ENCODE results near the gene ASB1. TPM values are rescaled to one million over a fixed set of nuclear protein-coding genes. Genes with fewer than 3 reads are reported as not detected.
"Not testable (repeated sequence)": the region's sequence is repeated elsewhere in the genome, so short reads cannot be mapped to it uniquely, and the experiment has no call there.

ASB1 gene
- total RNA-seq, 2 experiments from 2014 or later: 29.9 to 33.7 TPM

DNA sequence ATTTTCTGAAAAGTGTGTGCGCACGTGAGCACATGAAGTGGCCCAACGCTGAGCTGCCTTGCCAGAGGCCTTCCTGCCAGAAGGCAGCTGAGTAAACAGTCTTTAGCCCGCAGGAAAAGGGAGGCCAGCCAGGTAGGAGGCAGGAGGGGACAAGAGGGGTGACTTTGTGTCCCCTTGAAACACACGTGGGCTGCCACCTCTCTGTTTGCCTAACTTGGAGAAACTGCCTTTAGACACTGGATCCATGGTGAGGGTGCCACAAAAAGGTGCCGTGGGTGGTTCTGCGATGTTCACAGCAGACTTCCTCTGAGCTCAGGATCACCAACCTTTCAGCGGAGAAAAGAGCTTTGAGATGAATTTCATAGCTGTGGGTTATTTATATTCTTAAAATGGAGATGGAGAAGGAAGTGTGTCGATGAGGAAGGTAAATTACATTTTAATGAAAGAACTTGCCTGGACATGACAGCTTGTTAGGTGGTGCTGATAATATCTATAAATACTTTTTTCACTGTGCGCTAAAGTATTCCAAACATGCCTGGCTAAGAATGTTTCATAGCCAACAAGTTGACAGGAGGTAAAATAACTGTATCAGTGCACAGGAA, 36.6 kb upstream of the ASB1 start:
- Mint-ChIP-seq H3K27ac (no peak overlapping the region), H3K27me3 (ENCODE audit: low read depth) (no peaks in the 10 kb centered on the region), H3K4me1 (ENCODE audit: low read depth) (no peaks in the 10 kb centered on the region), H3K9me3 (no peaks in the 10 kb centered on the region), H3K36me3 (ENCODE audit: low read depth) (peaks cover 2% of the 10 kb centered on the region), H3K4me3 (no peak overlapping the region)
- intact Hi-C loops (cut with micrococcal nuclease): no loop called here
- CTCF ChIA-PET: no interaction called here
- no peak for DNase-seq

DNA sequence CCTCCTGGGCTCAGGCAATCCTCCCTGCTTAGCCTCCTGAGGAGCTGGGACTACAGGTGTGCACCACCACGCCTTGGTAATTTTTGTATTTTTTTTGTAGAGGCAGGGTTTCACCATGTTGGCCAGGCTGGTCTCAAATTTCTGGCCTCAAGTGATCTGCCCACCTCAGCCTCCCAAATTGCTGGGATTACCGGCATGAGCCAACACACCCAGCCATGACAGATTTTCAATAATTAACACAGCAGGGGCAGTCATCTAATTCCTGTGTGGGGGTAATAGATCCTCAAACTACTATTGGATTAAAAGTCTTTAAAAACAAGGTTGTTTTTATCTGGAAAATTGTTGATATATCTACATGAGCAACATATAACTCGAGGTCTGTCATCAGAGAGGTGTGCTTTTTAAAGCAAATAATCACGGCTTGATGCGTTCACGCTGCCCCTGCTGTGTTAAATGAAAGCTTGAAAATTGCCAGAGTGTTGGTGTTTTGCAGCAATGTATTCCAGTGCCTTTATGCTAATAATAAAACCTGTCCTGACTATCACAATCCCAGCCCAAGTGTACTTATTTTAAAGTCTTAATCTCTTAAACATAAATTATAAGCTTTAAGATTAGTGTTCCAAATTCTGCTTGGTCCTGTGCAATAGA, 35.6 kb upstream of the ASB1 start:
- Mint-ChIP-seq H3K9me3 (no peaks in the 10 kb centered on the region), H3K36me3 (ENCODE audit: low read depth) (no peaks in the 10 kb centered on the region), H3K27me3 (ENCODE audit: low read depth) (no peaks in the 10 kb centered on the region), H3K4me3 (no peak overlapping the region), H3K4me1 (ENCODE audit: low read depth) (no peaks in the 10 kb centered on the region), H3K27ac (no peak overlapping the region)
- DNase-seq: no peak
- intact Hi-C loops (cut with micrococcal nuclease): no loop called here
- CTCF ChIA-PET: no interaction called here

DNA sequence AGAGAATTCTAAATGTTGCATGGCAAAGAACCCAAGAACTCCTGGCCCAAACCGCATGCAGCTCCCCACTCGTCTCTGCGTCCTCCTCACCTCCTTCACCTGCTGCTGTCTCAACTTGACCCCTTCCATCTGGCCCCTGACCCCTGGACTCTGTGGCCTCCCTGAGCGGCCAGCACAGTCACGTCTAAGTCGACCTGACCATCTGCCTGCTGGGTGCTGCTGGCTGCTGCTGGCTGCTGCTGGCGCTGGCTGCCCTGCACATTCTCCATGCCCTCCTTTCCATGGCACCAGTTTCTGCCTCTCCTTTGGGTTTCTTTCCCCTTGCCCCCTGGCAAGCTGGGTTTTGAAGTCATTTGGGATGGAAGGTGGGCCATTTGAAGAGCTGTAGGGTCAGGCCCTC, 30.1 kb upstream of the ASB1 start:
- no peaks in the 10 kb centered on the region for H3K27me3 Mint-ChIP-seq (ENCODE audit: low read depth)
- H3K4me3 Mint-ChIP-seq: no peak overlapping the region
- peaks cover 3% of the 10 kb centered on the region for H3K36me3 Mint-ChIP-seq (ENCODE audit: low read depth)
- no peaks in the 10 kb centered on the region for H3K9me3 Mint-ChIP-seq
- H3K27ac Mint-ChIP-seq: no peak overlapping the region
- intact Hi-C loops (cut with micrococcal nuclease): no loop called here
- CTCF ChIA-PET: no interaction called here
- DNase-seq: no peak
- no peaks in the 10 kb centered on the region for H3K4me1 Mint-ChIP-seq (ENCODE audit: low read depth)

DNA sequence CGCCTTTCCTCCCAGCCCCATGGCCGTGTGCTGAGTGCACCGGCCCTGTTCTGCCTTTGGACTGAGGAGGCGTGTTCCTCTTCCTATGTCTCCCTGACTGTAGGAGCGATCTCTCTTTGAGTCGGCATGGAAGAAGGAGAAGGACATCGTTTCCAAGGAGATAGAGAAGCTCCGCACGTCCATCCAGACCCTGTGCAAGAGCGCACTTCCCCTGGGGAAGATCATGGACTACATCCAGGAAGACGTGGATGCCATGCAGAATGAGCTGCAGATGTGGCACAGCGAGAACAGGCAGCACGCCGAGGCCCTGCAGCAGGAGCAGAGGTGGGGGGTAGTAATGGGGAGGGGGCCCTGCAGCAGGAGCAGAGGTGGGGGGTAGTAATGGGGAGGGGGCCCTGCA, 29.4 kb upstream of the ASB1 start:
- Mint-ChIP-seq H3K4me3 (no peak overlapping the region), H3K27me3 (ENCODE audit: low read depth) (no peaks in the 10 kb centered on the region), H3K36me3 (ENCODE audit: low read depth) (peaks cover 4% of the 10 kb centered on the region), H3K27ac (no peak overlapping the region), H3K9me3 (no peaks in the 10 kb centered on the region), H3K4me1 (ENCODE audit: low read depth) (no peaks in the 10 kb centered on the region)
- DNase-seq: no peak
- CTCF ChIA-PET: no interaction called here
- intact Hi-C loops (cut with micrococcal nuclease): no loop called here

DNA sequence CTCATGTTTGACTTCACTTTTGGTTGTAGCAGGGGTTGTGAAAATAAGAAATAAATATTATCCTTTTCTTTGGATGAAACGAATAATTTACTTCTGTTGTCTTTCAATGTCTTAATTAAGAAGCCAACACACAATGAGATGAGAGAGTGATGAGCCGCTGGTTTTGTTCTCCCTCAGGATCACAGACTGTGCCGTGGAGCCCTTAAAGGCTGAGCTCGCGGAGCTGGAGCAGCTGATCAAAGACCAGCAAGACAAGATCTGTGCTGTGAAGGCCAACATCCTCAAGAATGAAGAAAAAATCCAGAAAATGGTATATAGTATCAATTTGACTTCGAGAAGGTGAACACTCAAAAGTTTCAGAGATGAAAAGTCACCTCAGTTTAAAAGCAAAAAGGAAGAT, 28.1 kb upstream of the ASB1 start:
- H3K9me3 Mint-ChIP-seq: no peaks in the 10 kb centered on the region
- CTCF ChIA-PET: no interaction called here
- intact Hi-C loops (cut with micrococcal nuclease): no loop called here
- H3K4me1 Mint-ChIP-seq (ENCODE audit: low read depth): no peaks in the 10 kb centered on the region
- no peak for DNase-seq
- no peak overlapping the region for H3K4me3 Mint-ChIP-seq
- peaks cover 4% of the 10 kb centered on the region for H3K36me3 Mint-ChIP-seq (ENCODE audit: low read depth)
- H3K27me3 Mint-ChIP-seq (ENCODE audit: low read depth): no peaks in the 10 kb centered on the region
- no peak overlapping the region for H3K27ac Mint-ChIP-seq

DNA sequence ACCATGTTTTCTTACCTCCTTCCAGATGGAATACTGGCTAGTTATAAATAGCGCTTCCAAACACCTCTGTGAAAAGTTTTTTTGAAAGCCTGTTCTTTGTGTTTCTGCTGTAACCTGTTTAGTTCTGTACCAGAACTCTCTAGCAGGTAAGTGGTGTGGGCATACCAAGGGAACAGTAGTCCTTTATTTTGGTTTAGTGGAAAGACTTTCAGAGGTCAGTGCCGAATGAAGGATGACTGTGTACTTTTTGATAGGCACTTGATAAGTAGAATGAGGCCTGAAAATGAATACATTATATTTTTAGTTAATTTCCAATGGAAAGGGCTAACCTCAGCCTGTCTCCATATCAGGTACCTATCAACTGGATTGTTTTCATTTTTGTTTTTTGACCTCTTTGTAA, 27.6 kb upstream of the ASB1 start:
- H3K4me1 Mint-ChIP-seq (ENCODE audit: low read depth): no peaks in the 10 kb centered on the region

DNA sequence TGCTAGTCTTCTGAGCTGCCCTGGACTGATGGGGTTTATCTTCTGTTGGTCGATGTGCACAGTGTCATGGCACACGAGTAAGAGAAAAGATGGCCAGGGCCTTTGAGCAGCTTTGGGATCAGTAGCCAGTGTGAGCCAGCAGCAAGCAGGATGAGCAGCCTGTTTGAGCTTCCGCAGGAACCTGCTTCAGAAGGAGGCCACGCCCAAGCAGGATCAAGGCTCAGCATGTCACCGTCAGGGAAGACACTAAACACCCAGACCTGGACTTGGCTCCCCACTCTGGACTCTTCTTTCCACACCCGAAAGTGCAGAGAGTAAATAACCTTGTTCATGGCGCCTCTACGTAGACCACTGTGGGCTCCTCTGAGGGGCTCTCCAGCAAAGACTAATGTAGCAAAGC, 25.2 kb upstream of the ASB1 start:
- H3K4me3 Mint-ChIP-seq: no peak overlapping the region
- H3K9me3 Mint-ChIP-seq: no peaks in the 10 kb centered on the region
- no peaks in the 10 kb centered on the region for H3K4me1 Mint-ChIP-seq (ENCODE audit: low read depth)
- H3K36me3 Mint-ChIP-seq (ENCODE audit: low read depth): peaks cover 4% of the 10 kb centered on the region
- CTCF ChIA-PET: no interaction called here
- H3K27me3 Mint-ChIP-seq (ENCODE audit: low read depth): no peaks in the 10 kb centered on the region
- intact Hi-C loops (cut with micrococcal nuclease): no loop called here
- no peak overlapping the region for H3K27ac Mint-ChIP-seq
- no peak for DNase-seq

More for the DNA sequence above, 27.6 kb upstream of the ASB1 start:
- Mint-ChIP-seq H3K9me3 (no peaks in the 10 kb centered on the region), H3K27me3 (ENCODE audit: low read depth) (no peaks in the 10 kb centered on the region), H3K27ac (no peak overlapping the region), H3K4me3 (no peak overlapping the region), H3K36me3 (ENCODE audit: low read depth) (peaks cover 4% of the 10 kb centered on the region)
- no peak for DNase-seq
- CTCF ChIA-PET: no interaction called here
- intact Hi-C loops (cut with micrococcal nuclease): no loop called here

DNA sequence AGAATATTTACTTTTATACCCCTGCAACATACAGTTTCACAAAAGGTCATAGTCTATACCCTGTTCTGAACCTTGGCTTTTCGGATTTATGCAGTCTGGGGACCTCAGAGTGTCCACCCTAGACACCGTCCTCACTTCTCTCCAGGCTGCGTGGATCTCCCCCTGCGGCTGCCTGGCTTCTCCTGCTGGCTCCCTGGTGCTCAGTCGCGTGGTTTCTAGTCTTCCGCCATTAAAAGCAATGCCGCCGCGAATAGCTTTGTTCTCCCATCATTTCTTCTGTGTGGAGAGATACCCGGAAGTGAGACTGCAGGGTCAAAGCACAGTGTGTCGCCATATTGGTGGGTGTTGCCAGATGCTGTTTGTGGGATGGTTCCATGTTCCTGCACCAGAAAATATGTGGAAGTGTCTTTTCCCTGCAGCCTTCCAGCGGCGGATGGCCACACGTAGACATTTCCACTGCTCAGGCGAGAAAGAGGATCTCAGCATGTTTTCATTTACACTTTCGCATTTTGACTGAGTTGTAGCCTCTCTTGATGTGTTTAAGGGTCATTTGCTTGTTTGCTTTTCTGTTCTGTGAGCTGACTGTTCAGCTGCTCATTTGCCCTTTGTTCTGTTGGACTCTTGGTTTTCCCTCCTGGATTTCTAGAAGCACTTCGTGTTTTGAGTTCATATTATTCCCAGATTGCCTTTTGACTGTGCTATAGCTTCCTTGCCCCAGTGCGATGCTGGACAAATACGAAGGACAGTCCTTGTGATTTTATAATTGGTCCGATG, 22.9 kb upstream of the ASB1 start:
- no peaks in the 10 kb centered on the region for H3K27me3 Mint-ChIP-seq (ENCODE audit: low read depth)
- CTCF ChIA-PET: no interaction called here

DNA sequence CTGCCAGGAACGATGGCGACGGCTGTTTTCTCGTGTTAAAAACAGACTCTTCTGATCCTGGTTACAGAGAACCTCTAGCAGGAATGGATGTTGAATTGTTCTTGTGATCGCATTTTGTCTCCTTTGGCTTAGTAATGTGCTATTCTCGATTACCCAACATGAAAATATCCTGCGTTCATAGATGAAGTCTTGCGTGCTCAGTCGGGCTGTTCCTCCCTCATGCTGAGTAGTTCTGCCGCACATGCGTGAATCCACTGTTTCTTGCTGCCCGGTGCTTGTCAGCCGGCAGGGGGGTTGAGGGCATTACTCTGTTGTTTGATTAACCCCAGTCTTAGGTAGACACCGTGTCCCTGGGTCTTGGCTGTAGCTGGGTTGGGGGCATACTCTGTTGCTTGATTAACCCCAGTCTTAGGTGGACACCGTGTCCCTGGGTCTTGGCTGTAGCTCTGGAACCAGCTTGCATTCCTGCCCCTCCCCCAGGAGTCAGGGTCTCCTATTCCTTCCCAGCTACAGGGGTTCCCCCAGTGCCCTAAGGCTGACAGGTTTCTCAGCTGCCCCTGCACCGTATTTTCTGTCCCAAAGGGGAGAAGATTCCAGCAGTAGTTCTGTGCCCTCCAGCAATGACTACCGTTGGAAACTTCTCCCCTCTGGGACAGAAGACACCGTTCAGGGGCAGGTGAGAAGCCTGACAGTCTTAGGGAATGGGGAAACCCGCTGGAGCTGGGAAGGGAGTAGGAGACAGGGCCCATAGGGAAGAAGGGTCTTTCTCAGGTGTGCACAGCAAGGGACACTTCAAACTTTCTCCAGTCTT, 22.1 kb upstream of the ASB1 start:
- CTCF ChIA-PET: interaction anchor here (2.0 kb wide), 1 partner anchor 11 kb away, joined by 5 read pairs; no protein-coding TSS in a partner anchor
- Mint-ChIP-seq H3K4me3 (no peak overlapping the region), H3K4me1 (ENCODE audit: low read depth) (no peaks in the 10 kb centered on the region), H3K27me3 (ENCODE audit: low read depth) (no peaks in the 10 kb centered on the region), H3K36me3 (ENCODE audit: low read depth) (peaks cover 4% of the 10 kb centered on the region), H3K9me3 (no peaks in the 10 kb centered on the region), H3K27ac (no peak overlapping the region)
- DNase-seq: no peak
- intact Hi-C loops (cut with micrococcal nuclease): no loop called here

More for the DNA sequence above, 22.9 kb upstream of the ASB1 start:
- intact Hi-C loops (cut with micrococcal nuclease): no loop called here
- no peak for DNase-seq
- H3K9me3 Mint-ChIP-seq: no peaks in the 10 kb centered on the region
- no peaks in the 10 kb centered on the region for H3K4me1 Mint-ChIP-seq (ENCODE audit: low read depth)
- H3K27ac Mint-ChIP-seq: no peak overlapping the region
- no peak overlapping the region for H3K4me3 Mint-ChIP-seq
- H3K36me3 Mint-ChIP-seq (ENCODE audit: low read depth): peaks cover 4% of the 10 kb centered on the region

DNA sequence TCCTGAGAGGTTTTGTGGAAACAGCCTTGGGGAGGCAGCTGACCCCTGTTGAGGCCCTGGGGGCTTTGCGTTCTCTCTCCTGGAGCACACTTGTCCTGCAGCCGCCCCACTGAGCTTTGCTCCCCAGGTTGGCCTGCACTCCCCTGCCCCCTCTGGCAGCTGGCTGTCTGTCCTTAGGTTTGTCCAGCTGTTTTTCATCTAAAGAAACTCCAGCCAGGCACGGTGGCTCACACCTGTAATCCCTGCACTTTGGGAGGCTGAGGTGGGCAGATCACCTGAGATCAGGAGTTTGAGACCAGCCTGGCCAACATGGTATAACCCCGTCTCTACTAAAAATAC, 21.5 kb upstream of the ASB1 start:
- H3K4me1 Mint-ChIP-seq (ENCODE audit: low read depth); H3K27me3 Mint-ChIP-seq (ENCODE audit: low read depth); H3K9me3 Mint-ChIP-seq; DNase-seq; intact Hi-C loops (cut with micrococcal nuclease); H3K27ac Mint-ChIP-seq; H3K4me3 Mint-ChIP-seq; H3K36me3 Mint-ChIP-seq (ENCODE audit: low read depth): not testable (repeated sequence)
- CTCF ChIA-PET: interaction anchor here (0.6 to 2.0 kb wide), 3 partner anchors 10 to 37 kb away, joined by 3 to 5 read pairs (median 5); no protein-coding TSS in a partner anchor

DNA sequence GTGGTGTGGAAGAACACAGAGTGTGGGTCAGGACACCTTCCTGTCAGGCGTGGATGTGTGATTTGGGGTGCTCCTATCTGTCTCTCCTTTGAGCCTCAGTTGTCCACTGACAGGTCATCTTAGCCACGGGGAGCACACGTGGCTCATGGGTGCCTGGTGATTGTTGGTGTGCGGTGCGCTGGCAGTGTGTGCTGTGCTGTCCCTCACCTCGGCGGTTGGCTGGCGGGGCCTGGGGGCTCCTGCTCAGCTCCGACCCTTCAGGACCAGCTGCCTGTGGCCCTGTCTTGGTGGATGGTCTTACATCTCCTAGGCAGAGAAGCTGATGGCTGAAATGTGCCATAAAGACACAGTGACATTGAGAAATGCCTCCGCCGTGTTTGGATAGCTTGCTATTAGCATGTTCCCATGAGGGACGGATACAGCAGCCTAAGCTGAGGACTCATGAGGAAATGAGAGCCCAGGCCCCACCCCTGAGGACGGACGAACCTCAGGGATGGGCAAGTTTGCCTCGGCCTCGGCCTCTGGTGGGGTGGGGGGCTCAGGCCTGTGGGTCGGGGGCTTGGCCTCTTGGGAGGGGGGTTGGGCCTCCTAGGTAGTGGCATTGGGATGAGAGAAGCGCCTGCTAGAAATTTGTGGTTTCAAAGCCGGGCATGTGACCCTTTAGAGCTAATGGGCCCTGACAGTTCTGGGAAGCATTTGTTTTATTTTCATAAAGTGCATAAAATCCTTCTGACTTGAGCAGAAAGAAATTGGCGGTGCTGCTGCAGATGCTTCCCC, 20.3 kb upstream of the ASB1 start:
- Mint-ChIP-seq H3K9me3 (no peaks in the 10 kb centered on the region), H3K36me3 (ENCODE audit: low read depth) (peaks cover 4% of the 10 kb centered on the region), H3K27ac (no peak overlapping the region), H3K4me1 (ENCODE audit: low read depth) (no peaks in the 10 kb centered on the region), H3K4me3 (no peak overlapping the region), H3K27me3 (ENCODE audit: low read depth) (no peaks in the 10 kb centered on the region)
- DNase-seq: no peak
- intact Hi-C loops (cut with micrococcal nuclease): no loop called here
- CTCF ChIA-PET: interaction anchor here (2.0 kb wide), 1 partner anchor 9 kb away, joined by 5 read pairs; no protein-coding TSS in a partner anchor

DNA sequence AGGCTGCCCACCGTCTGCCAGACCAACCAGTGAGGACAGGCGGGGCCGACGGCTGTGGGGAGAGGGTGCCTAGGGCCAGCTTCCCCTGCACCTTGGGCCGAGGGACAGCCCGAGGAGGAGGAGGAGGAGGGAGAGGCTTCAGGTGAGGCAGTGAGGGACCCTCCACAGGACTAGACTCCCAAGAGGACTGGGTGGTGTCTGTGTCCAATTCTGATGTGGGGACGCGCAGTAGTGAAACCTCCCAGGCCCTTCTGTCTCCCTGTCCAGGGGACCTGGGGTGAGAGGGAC, 19.8 kb upstream of the ASB1 start:
- no peaks in the 10 kb centered on the region for H3K9me3 Mint-ChIP-seq

More for the DNA sequence above, 19.8 kb upstream of the ASB1 start:
- no peak for DNase-seq
- CTCF ChIA-PET: interaction anchor here (2.0 kb wide), 1 partner anchor 8 kb away, joined by 5 read pairs; no protein-coding TSS in a partner anchor
- intact Hi-C loops (cut with micrococcal nuclease): no loop called here
- Mint-ChIP-seq H3K27me3 (ENCODE audit: low read depth) (no peaks in the 10 kb centered on the region), H3K36me3 (ENCODE audit: low read depth) (no peaks in the 10 kb centered on the region), H3K4me1 (ENCODE audit: low read depth) (no peaks in the 10 kb centered on the region), H3K27ac (no peak overlapping the region), H3K4me3 (no peak overlapping the region)
